Mucosa of descending colon (tissue), 3 donors: ENCODE data around the gene UBE2G1. TPM values are rescaled to one million over a fixed set of nuclear protein-coding genes. Genes with fewer than 3 reads are reported as not detected.
A peak's percentile ranks its signal among the peaks of the same experiment; 100 is the strongest.

Experiments used
- ATAC-seq: fragments of 200-7000 bp; cut with Tn5 transposase; one replicate; pipeline ENCODE4 v1.9.1; 2020; ENCODE audit warnings: mild to moderate bottlenecking, moderate library complexity
- DNase-seq, 3 donors: peaks; one replicate each; pipeline ENCODE4 v3.0.0-alpha.2; 2020
- H3K36me3 ChIP-seq: fragments of 200-600 bp; one replicate; pipeline ENCODE4 v1.8.0; 2021; ENCODE audit warnings: low read depth, mild to moderate bottlenecking
- H3K4me1 ChIP-seq: fragments of 200-600 bp; one replicate; pipeline ENCODE4 v1.8.0; 2021; ENCODE audit warnings: low read depth, mild to moderate bottlenecking
- H3K4me3 ChIP-seq: fragments of 200-600 bp; one replicate; pipeline ENCODE4 v1.8.0; 2021; ENCODE audit warnings: mild to moderate bottlenecking
- H3K9me3 ChIP-seq: fragments of 200-600 bp; one replicate; pipeline ENCODE4 v1.8.0; 2021; ENCODE audit warnings: mild to moderate bottlenecking
- intact Hi-C, 2 donors: fragments of 100-400 bp; cut with DNase I in 1 of 2; cut with micrococcal nuclease in 1 of 2; formaldehyde crosslinking; loops; one replicate each; pipeline versions ENCODE4 v1.11.0 to v1.11.1; 2022; cut with DNase I, micrococcal nuclease
- total RNA-seq, 3 donors: library from RNA; stranded (reverse); fragmentation: NEBNext Ultra II Directional in 2 of 3; extraction: Animal tissue kit (Norgen Biotek cat#: 25700) in 2 of 3; gene quantifications; one replicate each; pipeline versions ENCODE4 v1.2.1 to v1.2.4, GENCODE V29; 2021 to 2023
- TF ChIP-seq, protein P1 (sequence below): fragments of 200-600 bp; IDR thresholded peaks from one replicate; pipeline ENCODE4 v1.8.0; 2022; ENCODE audit warnings: antibody characterized with exemption, mild to moderate bottlenecking
- donor health status: DM: no; HTN: no; CAD: no; lungs with moderate emphysema.
- donor health status: DM: no; HTN: no; CAD: no.
- donor health status: DM: no; HTN: yes; CAD: no.

Gene UBE2G1
- total RNA-seq, 3 donors from 2014 or later, result 51.9 to 103 (median 56.7) TPM

- DNase-seq, result peak in 1 of 3 donors; percentile 88
- intact Hi-C loops, result loop anchor here in 1 of 2 donors (10.0 kb wide), 1 partner anchor 90 kb away; no protein-coding TSS in a partner anchor
- TF ChIP-seq, protein P1, sequence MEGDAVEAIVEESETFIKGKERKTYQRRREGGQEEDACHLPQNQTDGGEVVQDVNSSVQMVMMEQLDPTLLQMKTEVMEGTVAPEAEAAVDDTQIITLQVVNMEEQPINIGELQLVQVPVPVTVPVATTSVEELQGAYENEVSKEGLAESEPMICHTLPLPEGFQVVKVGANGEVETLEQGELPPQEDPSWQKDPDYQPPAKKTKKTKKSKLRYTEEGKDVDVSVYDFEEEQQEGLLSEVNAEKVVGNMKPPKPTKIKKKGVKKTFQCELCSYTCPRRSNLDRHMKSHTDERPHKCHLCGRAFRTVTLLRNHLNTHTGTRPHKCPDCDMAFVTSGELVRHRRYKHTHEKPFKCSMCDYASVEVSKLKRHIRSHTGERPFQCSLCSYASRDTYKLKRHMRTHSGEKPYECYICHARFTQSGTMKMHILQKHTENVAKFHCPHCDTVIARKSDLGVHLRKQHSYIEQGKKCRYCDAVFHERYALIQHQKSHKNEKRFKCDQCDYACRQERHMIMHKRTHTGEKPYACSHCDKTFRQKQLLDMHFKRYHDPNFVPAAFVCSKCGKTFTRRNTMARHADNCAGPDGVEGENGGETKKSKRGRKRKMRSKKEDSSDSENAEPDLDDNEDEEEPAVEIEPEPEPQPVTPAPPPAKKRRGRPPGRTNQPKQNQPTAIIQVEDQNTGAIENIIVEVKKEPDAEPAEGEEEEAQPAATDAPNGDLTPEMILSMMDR, result peak; percentile 54
- H3K9me3 ChIP-seq, result no peaks in the 10 kb centered on the region
- ATAC-seq, result peak; percentile 87
- H3K36me3 ChIP-seq, result no peaks in the 10 kb centered on the region
- no peak overlapping the region for H3K4me3 ChIP-seq
- H3K4me1 ChIP-seq, result peaks cover 5% of the 10 kb centered on the region
Measured at GRCh38 chr17:4304417-4305027, 62.0 kb downstream of the UBE2G1 start.

- intact Hi-C loops, result loop anchor here in 1 of 2 donors (10.0 kb wide), 1 partner anchor 86 kb away; no protein-coding TSS in a partner anchor
Measured at GRCh38 chr17:4301066-4301465, 65.4 kb downstream of the UBE2G1 start.

DNA sequence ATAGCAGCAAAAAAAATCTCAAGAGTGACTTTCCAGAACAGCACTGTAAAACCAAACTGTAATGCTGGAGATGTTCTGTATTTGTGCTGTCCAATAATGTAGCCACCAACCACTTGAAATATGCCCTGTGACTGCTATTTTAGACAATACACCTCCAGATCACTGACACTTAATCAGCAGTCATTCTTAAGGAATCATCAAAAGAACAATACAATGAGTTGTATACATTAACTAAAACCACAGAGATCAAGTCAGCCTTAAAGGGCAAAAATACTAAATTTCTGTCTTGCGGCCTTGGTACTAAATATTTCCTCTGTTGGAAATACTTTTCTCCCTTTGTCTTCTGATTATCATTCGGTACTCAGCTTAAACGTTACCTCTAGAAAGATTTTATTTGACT lies 69.1 kb downstream of the UBE2G1 start:
- H3K4me3 ChIP-seq, result no peak overlapping the region
- TF ChIP-seq, protein P1, result no peak
- no peaks in the 10 kb centered on the region for H3K9me3 ChIP-seq
- H3K36me3 ChIP-seq, result no peaks in the 10 kb centered on the region
- DNase-seq (no peak), ATAC-seq (no peak)
- peaks cover 4% of the 10 kb centered on the region for H3K4me1 ChIP-seq
- intact Hi-C loops, result no loop called here

More at GRCh38 chr17:4301066-4301465, 65.4 kb downstream of the UBE2G1 start:
- TF ChIP-seq, protein P1, result no peak
- peaks cover 4% of the 10 kb centered on the region for H3K4me1 ChIP-seq
- DNase-seq (no peak), ATAC-seq (no peak)
- H3K4me3 ChIP-seq, result no peak overlapping the region
- no peaks in the 10 kb centered on the region for H3K9me3 ChIP-seq
- no peaks in the 10 kb centered on the region for H3K36me3 ChIP-seq

GRCh38 chr17:4295686-4296085 lies 70.8 kb downstream of the UBE2G1 start:
- no peak for DNase-seq
- TF ChIP-seq, protein P1, result no peak
- Histone ChIP-seq H3K4me3 (no peak overlapping the region), H3K9me3 (no peaks in the 10 kb centered on the region), H3K36me3 (no peaks in the 10 kb centered on the region), H3K4me1 (peaks cover 4% of the 10 kb centered on the region)
- no peak for ATAC-seq
- intact Hi-C loops, result no loop called here

- Histone ChIP-seq H3K36me3 (no peaks in the 10 kb centered on the region), H3K4me1 (peaks cover 4% of the 10 kb centered on the region), H3K9me3 (no peaks in the 10 kb centered on the region), H3K4me3 (no peak overlapping the region)
- intact Hi-C loops, result no loop called here
- DNase-seq, result no peak
- ATAC-seq, result no peak
- TF ChIP-seq, protein P1, result no peak
Measured at GRCh38 chr17:4293572-4293971, 72.9 kb downstream of the UBE2G1 start.
